IPS-18a (cell line): ENCODE measurements around the gene IGFL3.
"Not testable (repeated sequence)": the region's sequence is repeated elsewhere in the genome, so short reads cannot be mapped to it uniquely, and the experiment has no call there.

Source experiments
- H3K27ac ChIP-seq: one replicate; pipeline ENCODE4 v1.5.1; 2013; ENCODE audit warnings: low read length
- H3K27me3 ChIP-seq: one replicate; pipeline ENCODE4 v1.6.1; 2013; ENCODE audit warnings: mild to moderate bottlenecking, low read length; ENCODE audit not compliant: control insufficient read depth, insufficient read depth
- H3K36me3 ChIP-seq: one replicate; pipeline ENCODE4 v1.6.1; 2013; ENCODE audit warnings: low read depth, low read length; ENCODE audit not compliant: control insufficient read depth
- H3K4me1 ChIP-seq: one replicate; pipeline ENCODE4 v1.6.1; 2013; ENCODE audit warnings: low read depth, low read length; ENCODE audit not compliant: control insufficient read depth
- H3K4me3 ChIP-seq: one replicate; pipeline ENCODE4 v1.5.1; 2013; ENCODE audit warnings: low read length
- H3K9ac ChIP-seq: one replicate; pipeline ENCODE4 v1.6.1; 2013; ENCODE audit warnings: mild to moderate bottlenecking, low read length, moderate library complexity
- H3K9me3 ChIP-seq: one replicate; pipeline ENCODE4 v1.6.1; 2013; ENCODE audit warnings: low read depth, low read length; ENCODE audit not compliant: control insufficient read depth

IGFL3 gene

DNA sequence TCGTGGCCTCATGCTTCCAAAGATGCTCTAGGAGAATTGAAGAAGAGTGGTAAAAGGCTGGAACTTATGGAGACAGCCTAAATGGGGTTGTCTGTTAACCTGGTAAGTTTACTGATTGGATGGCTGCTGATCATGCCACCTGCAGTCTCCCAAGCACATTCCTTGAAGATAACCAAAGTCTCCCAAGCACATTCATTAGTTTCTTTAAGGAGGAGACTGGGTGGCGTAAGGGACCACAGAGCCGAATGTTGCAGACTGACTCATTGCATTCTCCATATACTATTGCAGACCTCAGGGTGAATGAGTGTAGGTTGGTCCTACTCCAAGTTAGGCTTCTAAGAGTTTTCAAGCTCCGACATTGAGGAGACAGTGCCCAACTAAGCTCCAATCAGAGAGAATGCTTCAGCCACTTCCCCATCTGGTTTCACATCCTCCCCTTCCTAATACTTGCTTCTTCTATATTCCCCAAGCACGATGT, at the start of gene IGFL3:
IGFL3 (minus strand) TSS at position 51 of the 478 bp plus-strand sequence; CDS start at position 12, 39 bp downstream.
- Histone ChIP-seq H3K36me3 (no peaks in the 10 kb centered on the region), H3K9ac (no peak within 1 kb of the TSS), H3K27me3 (no peaks in the 10 kb centered on the region), H3K4me1 (no peaks in the 10 kb centered on the region), H3K4me3 (no peak within 1 kb of the TSS), H3K9me3 (no peaks in the 10 kb centered on the region), H3K27ac (no peak within 1 kb of the TSS)

DNA sequence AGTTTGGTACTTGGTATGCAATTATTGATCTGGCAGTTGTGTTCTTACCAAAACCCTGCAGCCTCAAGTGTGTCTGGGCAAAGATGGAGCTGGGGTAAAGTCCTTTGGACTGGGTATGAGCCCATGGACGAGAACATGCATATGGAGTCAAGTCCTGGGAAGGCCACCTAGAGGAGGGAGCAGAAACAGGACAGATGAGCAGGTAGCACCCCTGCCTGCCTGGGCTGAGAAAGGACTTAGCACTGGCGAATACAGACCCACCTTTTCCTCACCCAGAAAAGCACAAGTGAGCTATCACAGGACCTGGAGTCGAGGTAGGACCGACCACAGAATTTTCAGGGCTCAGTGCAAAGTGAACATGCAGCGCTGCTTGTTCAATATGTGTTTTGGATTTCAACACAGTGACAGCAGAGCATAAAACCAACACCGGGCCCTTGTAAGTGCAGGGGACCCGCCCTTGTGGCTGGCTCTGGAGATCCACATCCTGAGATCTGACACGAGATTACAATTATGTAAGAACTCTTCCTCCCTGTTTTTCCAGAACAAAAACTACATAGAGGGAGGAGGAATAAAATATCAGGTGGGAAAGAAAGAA, 49.5 kb upstream of the IGFL3 start:
- no peak overlapping the region for H3K27ac ChIP-seq
- H3K4me3 ChIP-seq = no peak overlapping the region
- H3K4me1 ChIP-seq = no peaks in the 10 kb centered on the region
- no peaks in the 10 kb centered on the region for H3K36me3 ChIP-seq
- H3K9me3 ChIP-seq = peaks cover 6% of the 10 kb centered on the region
- no peaks in the 10 kb centered on the region for H3K27me3 ChIP-seq
- no peak overlapping the region for H3K9ac ChIP-seq

- Histone ChIP-seq H3K27me3 (no peaks in the 10 kb centered on the region), H3K36me3 (no peaks in the 10 kb centered on the region), H3K27ac (no peak overlapping the region), H3K4me1 (no peaks in the 10 kb centered on the region), H3K9ac (no peak overlapping the region), H3K4me3 (no peak overlapping the region), H3K9me3 (no peaks in the 10 kb centered on the region)
Observed at GRCh38 chr19:46162731-46163130, 38.2 kb upstream of the IGFL3 start.

- not testable (repeated sequence) for H3K4me3 ChIP-seq, H3K9me3 ChIP-seq, H3K9ac ChIP-seq, H3K4me1 ChIP-seq, H3K27me3 ChIP-seq, H3K36me3 ChIP-seq, H3K27ac ChIP-seq
Observed at GRCh38 chr19:46161642-46162257, 37.3 kb upstream of the IGFL3 start.

GRCh38 chr19:46160233-46160775, 35.8 kb upstream of the IGFL3 start:
- Histone ChIP-seq H3K36me3 (no peaks in the 10 kb centered on the region), H3K9ac (no peak overlapping the region), H3K27me3 (no peaks in the 10 kb centered on the region), H3K4me3 (no peak overlapping the region), H3K9me3 (no peaks in the 10 kb centered on the region), H3K27ac (no peak overlapping the region), H3K4me1 (no peaks in the 10 kb centered on the region)

- Histone ChIP-seq H3K9me3 (no peaks in the 10 kb centered on the region), H3K27me3 (no peaks in the 10 kb centered on the region), H3K4me3 (no peak overlapping the region), H3K9ac (no peak overlapping the region), H3K27ac (no peak overlapping the region), H3K36me3 (no peaks in the 10 kb centered on the region), H3K4me1 (no peaks in the 10 kb centered on the region)
Observed at GRCh38 chr19:46159418-46160232, 35.1 kb upstream of the IGFL3 start.

DNA sequence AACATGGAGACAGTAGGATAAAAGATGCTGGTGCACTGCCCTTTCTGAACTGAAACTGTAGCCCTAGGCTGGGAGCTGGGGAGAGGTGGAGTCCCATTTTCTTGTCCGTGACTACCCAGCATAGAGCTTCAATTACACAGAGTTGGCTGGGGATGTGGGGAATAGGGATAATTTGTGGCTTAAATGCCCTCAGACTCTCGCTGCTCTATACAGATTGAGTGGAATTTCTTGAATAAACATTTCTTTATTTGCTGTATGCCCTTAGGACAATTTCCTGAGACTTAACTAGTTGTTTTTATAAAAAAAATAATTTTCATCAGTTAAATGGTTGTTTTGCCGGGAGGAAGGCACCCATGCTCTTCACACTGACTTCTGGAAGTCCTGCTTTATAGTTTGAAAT, 30.7 kb upstream of the IGFL3 start:
- Histone ChIP-seq H3K27ac (no peak overlapping the region), H3K27me3 (no peaks in the 10 kb centered on the region), H3K9ac (no peak overlapping the region), H3K9me3 (no peaks in the 10 kb centered on the region), H3K4me3 (no peak overlapping the region), H3K4me1 (no peaks in the 10 kb centered on the region), H3K36me3 (no peaks in the 10 kb centered on the region)

GRCh38 chr19:46150606-46151005, 26.1 kb upstream of the IGFL3 start:
- Histone ChIP-seq H3K9me3 (no peaks in the 10 kb centered on the region), H3K27me3 (no peaks in the 10 kb centered on the region), H3K36me3 (no peaks in the 10 kb centered on the region), H3K4me3 (no peak overlapping the region), H3K27ac (no peak overlapping the region), H3K4me1 (no peaks in the 10 kb centered on the region), H3K9ac (no peak overlapping the region)

GRCh38 chr19:46147791-46148288, 23.4 kb upstream of the IGFL3 start, which contains the start of gene IGFL2:
IGFL2 (plus strand) TSS chr19:46148238; CDS start chr19:46148279, 41 bp downstream.
- Histone ChIP-seq H3K36me3 (no peaks in the 10 kb centered on the region), H3K27me3 (no peaks in the 10 kb centered on the region), H3K27ac (no peak within 1 kb of the TSS), H3K4me1 (no peaks in the 10 kb centered on the region), H3K9ac (no peak within 1 kb of the TSS), H3K4me3 (no peak within 1 kb of the TSS), H3K9me3 (no peaks in the 10 kb centered on the region)

DNA sequence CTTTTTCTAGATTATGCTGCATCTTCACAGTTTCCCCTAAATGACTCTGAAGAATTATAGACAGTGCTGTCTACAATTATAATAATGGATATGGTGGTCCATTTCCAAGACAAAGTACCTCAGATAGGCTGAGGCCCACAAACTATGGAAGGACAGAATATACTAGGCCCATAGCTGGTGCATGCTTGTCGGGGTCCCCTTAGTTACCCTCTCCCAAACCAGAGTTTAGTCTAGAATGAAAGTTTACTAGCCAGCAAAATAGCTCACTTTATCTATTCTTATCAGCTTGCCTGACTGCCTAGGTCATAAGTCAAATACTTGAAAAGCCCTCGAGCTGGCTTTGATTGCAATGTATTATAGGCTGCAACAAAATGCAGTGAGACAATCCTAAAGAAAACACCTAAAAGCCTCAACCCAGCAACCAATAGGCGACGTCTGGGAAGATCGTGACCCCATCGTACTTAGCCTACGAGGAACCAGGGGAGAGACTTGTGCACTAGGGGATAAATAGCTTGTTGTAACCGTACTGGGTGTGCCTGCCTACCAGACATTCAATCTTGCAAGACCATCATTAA, 22.8 kb upstream of the IGFL3 start:
- Histone ChIP-seq H3K4me3 (no peak overlapping the region), H3K27me3 (no peaks in the 10 kb centered on the region), H3K9me3 (no peaks in the 10 kb centered on the region), H3K27ac (no peak overlapping the region), H3K4me1 (no peaks in the 10 kb centered on the region), H3K36me3 (no peaks in the 10 kb centered on the region), H3K9ac (no peak overlapping the region)

DNA sequence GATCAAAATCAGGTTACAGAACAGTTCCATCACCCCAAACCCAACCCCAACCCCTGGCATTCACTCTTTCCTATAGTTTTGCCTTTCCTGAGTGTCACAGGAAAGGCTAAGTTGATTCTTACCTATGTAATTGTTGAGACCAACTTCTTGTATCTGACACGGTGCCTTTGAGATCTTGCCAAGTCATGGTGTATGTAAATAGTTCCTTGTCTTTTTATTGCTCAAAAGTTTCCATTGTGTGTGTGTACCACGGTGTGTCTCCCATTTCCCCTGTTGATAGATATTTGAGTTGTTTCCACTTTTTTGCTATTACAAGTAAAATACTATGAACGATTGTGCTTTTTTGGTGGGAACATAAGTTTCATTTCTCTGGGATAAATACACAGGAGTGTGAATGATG, 20.3 kb upstream of the IGFL3 start:
- no peaks in the 10 kb centered on the region for H3K36me3 ChIP-seq
- no peaks in the 10 kb centered on the region for H3K27me3 ChIP-seq
- no peaks in the 10 kb centered on the region for H3K9me3 ChIP-seq
- H3K4me3 ChIP-seq = no peak overlapping the region
- no peaks in the 10 kb centered on the region for H3K4me1 ChIP-seq
- no peak overlapping the region for H3K9ac ChIP-seq
- no peak overlapping the region for H3K27ac ChIP-seq
